CD4-positive, alpha-beta T cell treated with Interleukin-6 at 100 ng/mL for 8 hours (primary cell): Measurements from ENCODE around the gene TSC1.
"Not testable (repeated sequence)": the region's sequence is repeated elsewhere in the genome, so short reads cannot be mapped to it uniquely, and the experiment has no call there.

Source experiments
- DNase-seq: peaks from one replicate; pipeline ENCODE4 v3.0.0-alpha.2; 2020; ENCODE audit warnings: mixed read lengths, low spot score

TSC1 gene

DNA sequence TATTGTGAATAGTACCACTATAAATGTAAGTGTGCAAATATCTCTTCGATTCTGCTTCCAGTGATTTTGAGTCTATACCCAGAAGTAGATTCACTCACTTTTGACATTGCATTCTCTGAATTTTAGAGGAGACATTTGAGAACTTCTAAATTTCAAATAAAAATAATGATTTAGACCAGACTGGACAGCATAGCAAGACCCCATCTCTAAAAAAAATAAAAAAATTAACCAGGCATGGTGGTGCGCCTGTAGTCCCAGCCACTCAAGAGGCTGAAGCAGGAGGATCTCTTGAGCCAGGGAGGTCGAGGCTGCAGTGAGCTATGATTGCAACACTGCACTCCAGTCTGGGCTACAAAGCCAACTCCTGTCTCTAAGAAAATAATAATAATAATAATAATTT is 32.2 kb upstream of the TSC1 start:
- no peak for DNase-seq

GRCh38 chr9:132975961-132976360 is 31.5 kb upstream of the TSC1 start:
- no peak for DNase-seq

DNA sequence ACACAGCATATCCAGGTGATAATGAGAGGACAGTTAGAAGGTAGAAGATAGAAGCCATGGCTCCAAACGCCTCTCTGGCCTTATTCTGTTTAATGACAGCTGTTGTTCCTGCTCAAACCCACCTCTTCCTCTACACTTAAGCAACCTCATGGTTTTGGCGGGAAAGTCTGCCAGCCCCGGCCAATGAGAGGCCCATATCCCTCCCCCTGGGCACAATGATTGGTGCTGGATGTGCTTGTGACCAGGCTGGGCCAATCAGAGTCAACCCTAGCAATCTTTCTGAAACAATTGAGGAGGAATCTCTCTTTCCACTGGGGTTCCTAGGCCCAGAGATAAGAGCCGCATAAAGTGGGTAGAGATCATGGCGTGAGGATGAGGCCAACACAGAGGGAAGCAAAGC is 29.3 kb upstream of the TSC1 start:
- DNase-seq = no peak

- no peak for DNase-seq
These were observed 28.8 kb upstream of the TSC1 start for GRCh38 chr9:132973166-132973565.

- no peak for DNase-seq
These were observed 26.1 kb upstream of the TSC1 start for GRCh38 chr9:132970324-132971062.

- DNase-seq = no peak
These were observed 25.4 kb upstream of the TSC1 start for GRCh38 chr9:132969783-132970182.

- DNase-seq = not testable (repeated sequence)
These were observed 23.5 kb upstream of the TSC1 start for GRCh38 chr9:132967908-132968307.

- DNase-seq = no peak
These were observed 21.1 kb upstream of the TSC1 start for GRCh38 chr9:132965478-132965877.

- DNase-seq = no peak
These were observed 16.6 kb upstream of the TSC1 start for GRCh38 chr9:132961002-132961401.

DNA sequence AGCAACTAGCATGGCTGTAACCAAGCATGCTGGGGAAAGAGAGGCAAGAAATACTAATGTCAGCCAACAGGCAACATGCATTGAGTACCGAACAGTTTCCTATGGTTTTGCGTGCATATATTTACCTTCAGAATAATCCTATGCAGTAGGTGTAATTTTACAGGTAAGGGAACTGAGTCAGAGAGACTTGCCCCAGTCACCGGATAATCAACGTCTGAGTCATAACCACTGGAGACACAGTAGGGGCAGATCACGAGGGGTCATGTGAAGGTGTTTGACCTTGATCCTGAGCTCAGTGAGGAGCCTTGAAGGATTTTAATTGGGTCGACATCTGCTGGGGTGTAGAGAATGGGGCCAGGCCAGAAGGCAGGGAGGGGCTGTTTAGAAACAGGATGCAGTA is 13.4 kb upstream of the TSC1 start:
- no peak for DNase-seq

DNA sequence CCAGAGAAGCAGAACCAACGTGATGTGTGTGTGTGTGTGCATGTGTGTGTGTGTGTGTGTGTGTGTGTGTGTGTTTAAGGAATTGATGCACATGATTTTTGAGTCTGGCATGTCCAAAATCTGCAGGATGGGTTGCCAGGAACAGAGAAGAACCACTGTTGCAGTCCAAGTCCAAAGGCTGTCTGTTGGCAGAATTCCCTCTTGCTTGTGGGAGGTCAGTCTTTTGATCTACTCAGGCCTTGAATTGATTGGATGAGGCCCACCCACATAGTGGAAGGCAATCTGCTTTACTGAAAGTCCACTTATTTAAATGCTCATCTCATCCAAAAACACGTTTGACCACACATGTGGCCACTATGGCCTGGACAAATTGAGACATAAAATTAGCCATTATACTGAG is 11.4 kb upstream of the TSC1 start:
- no peak for DNase-seq

- no peak for DNase-seq
These were observed 10.7 kb upstream of the TSC1 start for GRCh38 chr9:132955123-132955522.

GRCh38 chr9:132949709-132950108 is 5.3 kb upstream of the TSC1 start:
- no peak for DNase-seq

DNA sequence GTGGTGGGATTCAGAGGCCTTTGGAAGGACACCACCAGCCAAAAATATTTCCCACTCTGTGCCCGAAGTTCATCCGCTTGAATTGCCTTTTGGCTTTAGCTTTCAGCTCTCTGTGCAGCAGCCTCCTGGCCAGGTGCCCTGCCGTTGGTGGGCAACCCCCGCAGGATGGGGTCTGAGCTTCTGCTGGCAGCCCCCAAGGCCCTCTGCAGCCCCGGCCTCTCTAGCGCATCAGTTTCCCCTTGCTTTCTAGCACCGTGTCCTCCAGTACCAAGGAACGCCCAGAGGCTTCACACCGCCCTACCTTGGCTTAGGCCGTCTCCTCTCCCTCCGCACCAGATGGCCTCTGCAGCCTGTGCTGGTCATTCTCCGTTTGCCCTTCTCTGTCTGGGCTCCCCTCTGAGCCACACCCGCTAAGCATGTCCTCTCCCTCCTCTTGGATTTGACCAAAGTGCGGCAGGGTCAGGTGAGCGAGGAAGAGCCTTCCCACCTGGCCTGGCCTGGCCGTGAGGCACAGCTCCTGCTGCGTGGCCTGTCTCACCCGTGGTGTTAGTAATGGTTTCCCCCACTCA is 4.2 kb upstream of the TSC1 start:
- no peak for DNase-seq

- DNase-seq = no peak
These were observed 3.3 kb upstream of the TSC1 start for GRCh38 chr9:132947756-132948155.

DNA sequence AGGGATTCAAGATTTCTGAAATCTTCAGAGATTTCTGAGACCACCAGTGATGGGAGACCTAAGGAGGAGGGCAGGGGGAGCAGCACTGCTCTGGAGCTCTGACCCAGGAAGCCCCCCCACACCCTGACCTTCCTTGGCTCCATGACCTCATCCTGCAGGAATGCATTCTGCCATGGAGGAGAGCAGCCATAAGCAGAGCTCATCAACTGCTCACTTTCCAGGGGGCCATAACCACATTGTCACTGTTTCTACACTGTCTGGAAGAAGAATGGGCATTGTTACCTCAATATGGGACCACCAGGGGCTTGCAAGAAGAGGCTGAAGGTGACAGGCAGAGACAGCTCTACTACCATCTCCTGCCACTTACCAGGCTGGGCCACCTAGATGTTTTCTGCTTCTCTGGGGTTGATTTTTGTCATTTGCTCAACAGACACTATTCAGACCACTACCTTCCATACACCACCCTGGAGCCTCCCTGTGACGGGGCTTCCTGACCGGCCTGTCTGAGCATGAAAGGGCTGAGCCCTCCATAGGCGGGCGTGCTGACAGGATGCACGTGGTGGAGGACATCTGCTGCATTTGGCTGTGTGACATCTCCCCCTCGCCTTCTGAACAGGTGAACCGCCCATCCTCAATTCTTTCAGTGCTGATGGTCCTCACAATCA is 2.3 kb upstream of the TSC1 start:
- DNase-seq = no peak

DNA sequence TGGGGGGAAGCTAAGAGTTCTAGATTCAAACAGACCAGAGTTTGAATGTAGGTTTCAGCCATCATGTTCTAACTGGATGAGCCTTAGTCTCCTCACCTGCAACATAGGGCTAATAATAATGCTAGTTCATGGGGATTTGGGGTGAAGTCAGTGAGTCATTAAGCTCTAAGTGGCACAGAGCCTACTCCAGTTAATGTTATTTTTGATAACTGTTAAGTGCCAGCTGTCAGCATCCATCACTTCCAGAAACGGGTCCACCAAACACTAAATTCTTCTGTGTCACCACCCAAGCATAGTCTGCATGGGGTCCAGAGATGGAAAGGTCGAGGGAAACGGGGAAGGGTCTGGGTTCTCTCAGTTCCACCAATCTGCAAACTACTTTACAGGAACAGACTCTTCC is 1.8 kb upstream of the TSC1 start:
- DNase-seq = no peak

- no peak for DNase-seq
These were observed 1.0 kb upstream of the TSC1 start for GRCh38 chr9:132945186-132946130.

GRCh38 chr9:132943651-132944293 is 644 bp downstream of the TSC1 start:
- DNase-seq = no peak

- no peak for DNase-seq
These were observed 1.8 kb downstream of the TSC1 start for GRCh38 chr9:132942541-132943182.

- no peak for DNase-seq
These were observed 5.2 kb downstream of the TSC1 start for GRCh38 chr9:132939169-132939568.
